Right ventricle myocardium inferior (tissue), 1 donor: ENCODE results near the gene ITGA2. TPM values are rescaled to one million over a fixed set of nuclear protein-coding genes. Genes with fewer than 3 reads are reported as not detected.

ENCODE experiments used
- ATAC-seq: fragments of 200-7000 bp; cut with Tn5 transposase; one replicate; pipeline ENCODE4 v1.9.1; 2020; ENCODE audit warnings: mild to moderate bottlenecking, moderate library complexity
- DNase-seq: peaks from one replicate; pipeline ENCODE4 v3.0.0; 2021; ENCODE audit errors: missing footprints
- intact Hi-C: fragments of 100-400 bp; cut with DNase I; formaldehyde crosslinking; loops from one replicate; pipeline ENCODE4 v1.11.0; 2022
- total RNA-seq: library from RNA; stranded (reverse); fragmentation: NEBNext Ultra II Directional; extraction: Animal tissue kit (Norgen Biotek cat#: 25700); gene quantifications from one replicate; pipeline ENCODE4 v1.2.1, GENCODE V29; 2021
- donor health status: DM: no; HTN: yes; CAD: no; lungs with severe emphysema.

The ITGA2 gene
- total RNA-seq, 1 donor from 2014 or later = 0.78 TPM

- ATAC-seq (peak; percentile 57), DNase-seq (no peak)
- intact Hi-C loops = no loop called here
These were observed 82.6 kb downstream of the ITGA2 start for GRCh38 chr5:53071738-53072137.

GRCh38 chr5:53073348-53073747, 84.2 kb downstream of the ITGA2 start:
- peak; percentile 46 for ATAC-seq

DNA sequence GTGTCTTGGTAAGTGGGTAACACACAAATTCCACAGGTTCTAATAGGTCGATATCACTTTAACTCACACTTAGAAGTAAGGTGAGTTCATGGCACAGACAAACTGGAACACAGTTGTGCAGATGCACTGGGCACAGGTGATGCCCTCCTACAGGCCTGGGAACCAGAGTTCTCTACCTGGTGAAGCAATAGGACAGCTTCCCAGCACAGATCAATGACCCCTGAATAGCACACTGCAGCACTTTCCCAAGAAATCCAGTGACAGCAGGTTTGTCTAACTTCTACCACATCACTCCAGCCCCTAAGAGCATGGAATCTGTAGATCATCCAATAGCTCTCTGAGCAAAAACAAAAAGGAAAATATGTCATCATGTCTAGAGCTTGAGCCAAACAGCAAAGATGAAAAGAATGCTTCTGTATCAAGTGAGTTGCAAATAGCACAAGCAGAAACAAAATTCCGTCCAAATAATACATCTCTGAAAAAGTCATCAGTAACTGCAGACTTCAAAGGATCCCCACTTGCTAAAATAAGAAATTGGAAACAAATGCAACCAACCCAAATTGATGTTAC, 86.9 kb downstream of the ITGA2 start:
- ATAC-seq = no peak
- intact Hi-C loops = no loop called here
- DNase-seq = no peak

More at GRCh38 chr5:53073348-53073747, 84.2 kb downstream of the ITGA2 start:
- no peak for DNase-seq
- intact Hi-C loops = no loop called here

DNA sequence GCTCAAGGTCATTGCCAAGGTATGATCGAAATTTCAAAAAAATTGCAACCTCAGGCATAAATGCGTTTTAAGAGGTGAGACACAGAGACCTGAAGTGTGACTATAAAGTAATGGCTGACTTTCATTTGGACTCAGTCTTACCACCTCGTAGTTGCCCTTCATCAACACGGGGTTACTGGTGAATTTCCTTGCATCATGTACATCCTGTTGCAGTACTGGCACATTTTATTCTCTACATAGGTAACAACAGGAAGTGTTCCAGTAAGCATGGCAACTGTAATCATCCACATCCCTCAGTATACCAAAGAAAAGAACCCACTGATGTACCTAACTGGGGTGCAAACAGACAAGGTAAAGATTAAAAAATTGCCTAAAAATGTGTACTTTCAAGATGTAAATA, 91.1 kb downstream of the ITGA2 start:
- intact Hi-C loops = no loop called here
- DNase-seq = no peak
- ATAC-seq = no peak

DNA sequence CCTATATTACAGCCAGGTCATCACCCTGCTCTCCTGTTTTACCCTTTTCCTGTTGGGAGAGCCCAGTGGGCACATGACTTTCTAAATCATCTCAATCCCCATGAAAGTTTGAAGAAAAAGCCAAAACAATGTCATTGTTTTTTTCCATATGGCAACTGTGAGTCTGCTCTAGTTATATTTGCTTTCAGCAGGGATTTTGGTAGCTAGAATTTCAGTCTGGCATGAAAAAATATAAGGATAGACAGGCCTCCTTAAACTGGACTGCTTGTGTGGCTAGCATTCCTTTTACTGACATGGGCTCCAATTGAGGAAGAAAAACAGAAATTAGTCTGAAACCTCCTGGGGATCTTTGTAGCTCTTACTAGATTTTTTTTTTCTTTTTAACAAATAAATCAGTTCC, 94.8 kb downstream of the ITGA2 start:
- intact Hi-C loops = no loop called here
- DNase-seq = no peak
- no peak for ATAC-seq

DNA sequence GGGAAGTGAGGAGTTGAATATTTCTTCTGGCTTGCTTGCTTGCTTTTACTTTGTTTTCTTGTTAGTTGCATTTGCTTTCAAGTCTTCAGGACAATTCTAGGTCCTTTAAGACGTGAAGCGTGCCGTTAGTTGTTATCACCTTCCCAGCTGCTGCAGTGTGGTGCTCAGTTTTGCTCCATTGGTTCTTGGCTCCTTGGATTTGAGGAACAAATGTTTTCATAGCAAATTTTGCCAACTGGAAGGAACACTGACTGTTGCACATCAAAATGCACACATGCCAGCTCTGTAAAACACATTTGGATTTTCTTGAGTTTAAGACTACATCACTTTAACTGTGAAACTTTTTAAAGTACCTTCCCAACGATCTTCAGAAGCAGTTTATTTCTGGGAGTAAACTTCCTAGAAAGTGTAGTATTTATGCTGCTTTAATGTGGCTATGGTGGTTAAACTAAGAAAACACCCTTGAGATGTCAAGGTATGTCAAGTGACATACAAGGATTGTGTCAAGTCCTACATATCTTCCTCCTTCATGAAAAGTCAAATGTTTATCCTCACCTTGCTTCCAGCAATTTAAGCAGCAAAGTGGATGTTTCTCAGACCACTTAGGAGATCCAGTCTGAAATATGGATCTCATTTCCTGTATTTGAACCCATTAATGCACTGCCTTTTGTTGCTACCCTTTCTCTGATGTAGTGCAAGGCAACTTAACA, 95.5 kb downstream of the ITGA2 start:
- DNase-seq (no peak), ATAC-seq (no peak)
- intact Hi-C loops = no loop called here

GRCh38 chr5:53087171-53087570, 98.0 kb downstream of the ITGA2 start:
- no peak for ATAC-seq
- no peak for DNase-seq
- intact Hi-C loops = no loop called here

- ATAC-seq = no peak
These were observed 98.5 kb downstream of the ITGA2 start for GRCh38 chr5:53087621-53088121.

DNA sequence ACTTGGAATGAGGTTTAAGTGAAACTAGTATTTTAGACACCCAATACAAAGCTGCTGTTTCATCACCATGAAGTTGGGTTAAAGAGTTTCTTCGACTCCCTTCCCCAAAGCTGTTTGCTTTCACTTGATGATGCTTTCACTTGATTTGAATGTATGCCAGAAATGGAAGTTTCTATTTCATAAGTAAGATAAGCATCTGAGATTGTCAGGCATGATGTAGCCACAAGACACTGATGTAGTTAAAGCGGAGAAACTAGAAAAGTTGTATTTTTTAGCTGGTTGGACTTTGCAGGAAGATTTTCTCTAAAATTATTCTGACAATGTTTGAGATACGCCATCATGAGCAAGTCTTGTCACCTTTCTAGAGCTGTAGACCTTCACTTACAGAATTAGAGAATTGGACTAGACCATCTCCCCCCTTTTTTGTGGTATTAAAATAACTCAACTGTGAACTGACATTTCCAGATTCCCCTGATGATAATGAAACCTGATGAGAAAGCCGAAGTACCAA, 100.4 kb downstream of the ITGA2 start:
- DNase-seq (no peak), ATAC-seq (no peak)
- intact Hi-C loops = no loop called here

More at GRCh38 chr5:53087621-53088121, 98.5 kb downstream of the ITGA2 start:
- DNase-seq = no peak
- intact Hi-C loops = no loop called here

- intact Hi-C loops = no loop called here
- no peak for ATAC-seq
- no peak for DNase-seq
These were observed 101.1 kb downstream of the ITGA2 start for GRCh38 chr5:53090229-53090628.

- intact Hi-C loops = no loop called here
- DNase-seq (no peak), ATAC-seq (no peak)
These were observed 102.1 kb downstream of the ITGA2 start for GRCh38 chr5:53091289-53091688.

- ATAC-seq (no peak), DNase-seq (no peak)
- intact Hi-C loops = no loop called here
These were observed 103.1 kb downstream of the ITGA2 start for GRCh38 chr5:53092242-53092641.

- ATAC-seq (no peak), DNase-seq (no peak)
- intact Hi-C loops = no loop called here
These were observed 106.1 kb downstream of the ITGA2 start for GRCh38 chr5:53095217-53095616.

DNA sequence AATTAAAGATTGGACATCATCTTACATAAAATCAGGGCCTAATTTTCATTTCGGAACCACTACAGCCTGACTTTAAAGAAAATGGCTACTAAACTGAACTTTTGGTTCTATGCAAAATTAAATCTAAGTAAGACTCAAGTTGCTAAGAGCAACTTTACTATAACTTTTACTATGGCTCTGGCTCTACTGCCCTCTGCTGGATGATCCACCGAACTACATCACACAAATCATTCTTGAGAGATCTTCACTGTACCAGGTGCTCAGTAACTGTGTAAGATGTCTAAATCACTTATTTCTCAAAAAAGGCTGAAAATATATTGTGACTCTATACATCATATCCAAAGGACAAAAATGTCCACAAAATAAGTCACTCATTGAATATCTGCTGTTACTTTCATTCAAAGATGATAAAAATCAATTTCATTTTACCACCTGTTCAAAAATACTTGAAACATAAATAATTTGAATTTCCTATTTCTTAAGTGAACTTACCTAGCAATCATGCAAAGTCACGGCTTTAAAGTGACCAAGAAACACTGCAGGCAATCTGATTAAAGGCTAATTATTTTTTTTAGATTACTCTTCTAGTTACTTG, 106.9 kb downstream of the ITGA2 start:
- DNase-seq (no peak), ATAC-seq (no peak)
- intact Hi-C loops = loop anchor here (2.0 kb wide), 1 partner anchor 147 kb away; no protein-coding TSS in a partner anchor

- intact Hi-C loops = no loop called here
- DNase-seq (no peak), ATAC-seq (no peak)
These were observed 110.4 kb downstream of the ITGA2 start for GRCh38 chr5:53099546-53099945.

GRCh38 chr5:53100606-53101005, 111.5 kb downstream of the ITGA2 start:
- ATAC-seq = no peak
- intact Hi-C loops = loop anchor here (10.0 kb wide), 1 partner anchor 306 kb away; no protein-coding TSS in a partner anchor
- no peak for DNase-seq

- intact Hi-C loops = loop anchor here (10.0 kb wide), 1 partner anchor 311 kb away; no protein-coding TSS in a partner anchor
- ATAC-seq = no peak
- DNase-seq = no peak
These were observed 116.6 kb downstream of the ITGA2 start for GRCh38 chr5:53105611-53106300.

DNA sequence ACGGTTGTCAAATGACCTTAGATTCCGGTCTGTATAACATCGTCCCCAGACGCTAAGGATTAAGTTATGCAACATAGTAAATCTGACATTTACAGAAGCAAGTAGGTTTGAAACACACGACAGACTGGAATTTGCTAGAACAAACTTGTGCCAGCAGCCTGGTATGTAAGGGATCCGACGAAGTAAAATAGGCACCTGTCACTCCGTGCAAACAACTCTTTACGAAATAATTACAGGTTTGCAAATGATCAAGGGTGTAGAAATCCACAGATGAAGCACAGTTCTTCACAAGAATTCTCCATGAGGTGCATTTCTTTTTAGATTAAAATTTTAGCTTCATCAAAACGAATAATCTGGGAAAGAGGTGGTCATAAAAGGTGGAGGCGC, 119.9 kb downstream of the ITGA2 start:
- no peak for DNase-seq
- intact Hi-C loops = loop anchor here (10.0 kb wide), 1 partner anchor 314 kb away; no protein-coding TSS in a partner anchor
- ATAC-seq = no peak
